Uterus (tissue), 2 donors: Measurements from ENCODE around the gene MIPOL1.
"Not testable (repeated sequence)": the region's sequence is repeated elsewhere in the genome, so short reads cannot be mapped to it uniquely, and the experiment has no call there.

Experiments used
- CTCF ChIP-seq, 4 experiments: fragments of 200-600 bp in 2 of 4; fragments of 450-650 bp in 2 of 4; sonication (generic) in 2 of 4; IDR thresholded peaks; one replicate each; pipeline ENCODE4 v1.5.1; 2016 to 2019; ENCODE audit warnings: antibody characterized with exemption in 4 of 4, mild to moderate bottlenecking in 2 of 4, moderate library complexity in 1 of 4
- POLR2A ChIP-seq, 2 donors: fragments of 450-650 bp; IDR thresholded peaks; one replicate each; pipeline ENCODE4 v1.6.1; 2016; ENCODE audit warnings: antibody characterized with exemption in 2 of 2, mild to moderate bottlenecking in 1 of 2, moderate library complexity in 1 of 2

GRCh38 chr14:37555596-37555995 lies 357.9 kb downstream of the MIPOL1 start:
- not testable (repeated sequence) for TF ChIP-seq CTCF, POLR2A (IDR thresholded peaks at IDR 0.05)
